T-helper 1 cell treated with Interleukin-12 subunit alpha and Interleukin-12 subunit beta and Interleukin-4 antibody, amounts not matched to agents 30 ng/mL and 1 ng/mL, for 36 hours (primary cell): ENCODE results near the gene ITGAE. TPM values are rescaled to one million over a fixed set of nuclear protein-coding genes. Genes with fewer than 3 reads are reported as not detected.

Experiments
- intact Hi-C: fragments of 100-400 bp; cut with micrococcal nuclease; formaldehyde crosslinking; loops from one replicate; pipeline ENCODE4 v1.15.1; 2024
- total RNA-seq: library from RNA; stranded (reverse); gene quantifications from 2 replicates; pipeline ENCODE4 v1.2.3, GENCODE V29; 2022

Gene ITGAE
- total RNA-seq, 1 donor from 2014 or later = 45.9 TPM

GRCh38 chr17:3826191-3826590 lies 25.2 kb upstream of the ITGAE start:
- intact Hi-C loops = loop anchor here (2.0 kb wide), 1 partner anchor 143 kb away; no protein-coding TSS in a partner anchor

GRCh38 chr17:3821101-3821500 lies 20.1 kb upstream of the ITGAE start:
- intact Hi-C loops = no loop called here

GRCh38 chr17:3818786-3819185 lies 17.8 kb upstream of the ITGAE start:
- intact Hi-C loops = no loop called here

- intact Hi-C loops = no loop called here
Observed at GRCh38 chr17:3817851-3818605, 17.0 kb upstream of the ITGAE start.

- intact Hi-C loops = no loop called here
Observed at GRCh38 chr17:3815925-3816324, 14.9 kb upstream of the ITGAE start.

GRCh38 chr17:3815122-3815521 lies 14.1 kb upstream of the ITGAE start:
- intact Hi-C loops = no loop called here

- intact Hi-C loops = no loop called here
Observed at GRCh38 chr17:3814361-3814760, 13.4 kb upstream of the ITGAE start.

GRCh38 chr17:3813171-3813570 lies 12.2 kb upstream of the ITGAE start:
- intact Hi-C loops = no loop called here

- intact Hi-C loops = no loop called here
Observed at GRCh38 chr17:3812771-3813170, 11.8 kb upstream of the ITGAE start.

GRCh38 chr17:3812284-3812683 lies 11.3 kb upstream of the ITGAE start:
- intact Hi-C loops = no loop called here

GRCh38 chr17:3810019-3810418 lies 9.0 kb upstream of the ITGAE start:
- intact Hi-C loops = no loop called here

- intact Hi-C loops = loop anchor here (5.0 kb wide), 1 partner anchor 72 kb away; no protein-coding TSS in a partner anchor
Observed at GRCh38 chr17:3809135-3809534, 8.1 kb upstream of the ITGAE start.

GRCh38 chr17:3808701-3809100 lies 7.7 kb upstream of the ITGAE start:
- intact Hi-C loops = loop anchor here (5.0 kb wide), 1 partner anchor 71 kb away; no protein-coding TSS in a partner anchor

- intact Hi-C loops = loop anchor here (5.0 kb wide), 1 partner anchor 68 kb away; no protein-coding TSS in a partner anchor
Observed at GRCh38 chr17:3805581-3805980, 4.6 kb upstream of the ITGAE start.

- intact Hi-C loops = no loop called here
Observed at GRCh38 chr17:3804503-3804931, 3.5 kb upstream of the ITGAE start.

- intact Hi-C loops = no loop called here
Observed at GRCh38 chr17:3803308-3803640, 2.3 kb upstream of the ITGAE start.

- intact Hi-C loops = no loop called here
Observed at GRCh38 chr17:3802461-3803307, 1.7 kb upstream of the ITGAE start.

GRCh38 chr17:3801792-3802191 lies 804 bp upstream of the ITGAE start:
- intact Hi-C loops = no loop called here

- intact Hi-C loops = no loop called here
Observed at GRCh38 chr17:3801347-3801746, 359 bp upstream of the ITGAE start.

- intact Hi-C loops = no loop called here
Observed at GRCh38 chr17:3799181-3799945, 1.6 kb downstream of the ITGAE start.

- intact Hi-C loops = no loop called here
Observed at GRCh38 chr17:3798273-3799180, 2.5 kb downstream of the ITGAE start.
